HuH-7 (cell line): Measurements from ENCODE around the gene PARP9.
"Not testable (repeated sequence)": the region's sequence is repeated elsewhere in the genome, so short reads cannot be mapped to it uniquely, and the experiment has no call there.

Source experiments
- DNase-seq: peaks from one replicate; pipeline ENCODE4 v3.0.0; 2011; ENCODE audit warnings: low spot score

The PARP9 gene

GRCh38 chr3:122576174-122576940 is 12.3 kb upstream of the PARP9 start:
- DNase-seq = no peak

DNA sequence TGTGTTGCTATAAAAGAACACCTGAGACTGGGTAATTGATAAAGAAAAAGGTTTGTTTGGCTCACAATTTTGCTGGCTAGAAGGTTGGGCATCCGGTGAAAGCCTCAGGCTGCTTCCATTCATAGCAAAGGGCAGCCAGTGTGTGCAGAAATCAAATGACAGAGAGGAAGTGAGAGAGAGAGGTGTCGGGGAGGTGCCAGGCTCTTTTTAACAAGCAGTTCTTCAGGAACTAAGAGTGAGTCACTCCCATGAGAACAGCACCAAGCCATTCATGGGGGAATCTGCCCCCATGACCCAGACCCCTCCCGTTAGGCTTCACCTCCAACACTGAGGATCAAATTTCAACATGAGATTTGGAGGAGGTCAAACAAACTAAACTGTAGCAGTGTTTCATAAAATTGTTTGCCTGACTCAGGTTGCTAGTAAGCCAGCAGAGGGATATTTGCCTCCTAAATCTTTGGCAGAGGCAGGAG is 8.9 kb upstream of the PARP9 start:
- DNase-seq = peak; percentile 56

GRCh38 chr3:122568755-122569154 is 4.7 kb upstream of the PARP9 start:
- no peak for DNase-seq

DNA sequence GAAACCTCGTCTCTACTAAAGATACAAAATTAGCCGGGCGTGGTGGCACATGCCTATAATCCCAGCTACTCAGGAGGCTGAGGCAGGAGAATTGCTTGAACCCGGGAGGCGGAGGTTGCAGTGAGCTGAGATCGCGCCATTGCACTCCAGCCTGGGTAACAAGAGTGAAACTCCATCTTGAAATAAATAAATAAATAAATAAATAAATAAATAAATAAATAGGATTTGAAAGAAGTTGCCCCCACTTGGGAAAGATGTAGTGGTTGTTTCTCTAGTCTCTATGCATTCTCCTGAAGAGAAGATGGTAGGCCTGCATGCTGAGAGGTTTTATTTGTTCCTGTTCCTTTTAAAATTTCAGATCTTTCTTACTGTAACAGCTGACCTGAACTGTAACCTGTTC is 4.0 kb upstream of the PARP9 start:
- not testable (repeated sequence) for DNase-seq

- peak; percentile 21 for DNase-seq
Measured at GRCh38 chr3:122563717-122564025, 429 bp downstream of the PARP9 start.

DNA sequence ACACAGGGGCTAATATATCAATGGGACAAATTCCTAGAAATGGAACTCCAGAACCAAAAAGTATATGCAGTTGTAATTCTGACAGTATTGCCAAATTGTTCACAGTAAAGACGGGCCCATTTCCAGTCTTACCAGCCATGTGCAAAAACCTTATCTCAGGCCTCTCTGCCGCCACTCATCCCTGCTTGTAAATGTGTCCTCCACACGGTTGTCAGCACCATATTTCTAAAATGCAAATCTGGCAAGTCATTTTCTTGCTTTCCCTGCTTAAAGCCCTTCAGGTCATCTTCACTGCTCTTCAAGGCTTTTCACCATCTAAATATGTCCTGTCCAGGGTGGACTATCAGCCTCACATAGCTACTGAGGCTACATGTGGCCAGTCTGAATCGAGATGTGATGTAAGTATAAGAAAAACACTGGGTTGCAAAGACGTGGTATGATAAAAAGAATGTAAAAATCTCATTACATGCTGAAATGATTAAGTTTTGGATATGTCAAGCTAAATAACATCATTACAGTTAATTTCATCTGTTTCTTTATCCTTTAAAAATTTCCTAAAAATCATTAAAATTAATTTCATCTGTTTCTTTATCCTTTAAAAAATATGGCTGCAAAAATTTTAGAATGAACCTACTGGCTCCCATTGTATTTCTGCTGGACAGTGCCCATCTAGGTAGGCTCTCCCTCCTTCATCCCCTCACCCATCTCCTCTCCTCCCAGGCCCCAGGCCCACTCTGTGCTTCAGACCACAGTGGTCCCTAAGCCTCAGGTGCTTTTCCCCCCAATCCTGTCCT is 980 bp downstream of the PARP9 start:
- no peak for DNase-seq

DNA sequence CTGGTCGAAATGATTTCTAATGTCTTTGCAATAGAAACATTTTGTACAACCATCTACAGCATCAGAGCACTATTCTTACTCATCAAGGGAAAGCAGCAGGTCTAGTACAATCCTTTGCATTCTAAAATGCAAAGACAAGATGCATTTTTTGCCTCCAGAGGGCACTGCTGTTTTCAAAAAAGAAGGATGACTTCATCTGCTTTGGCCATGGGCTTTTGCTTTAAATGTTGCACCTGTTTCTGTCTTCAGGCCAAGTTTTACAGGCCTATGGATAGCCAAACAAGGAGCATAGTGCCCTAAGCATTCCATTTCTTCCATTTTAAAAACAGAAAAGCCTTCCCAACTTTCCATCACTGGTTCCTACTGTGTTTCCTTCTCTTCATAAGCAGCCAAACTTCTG is 3.4 kb downstream of the PARP9 start:
- DNase-seq = peak; percentile 70

- DNase-seq = no peak
Measured at GRCh38 chr3:122559906-122560305, 4.2 kb downstream of the PARP9 start.

DNA sequence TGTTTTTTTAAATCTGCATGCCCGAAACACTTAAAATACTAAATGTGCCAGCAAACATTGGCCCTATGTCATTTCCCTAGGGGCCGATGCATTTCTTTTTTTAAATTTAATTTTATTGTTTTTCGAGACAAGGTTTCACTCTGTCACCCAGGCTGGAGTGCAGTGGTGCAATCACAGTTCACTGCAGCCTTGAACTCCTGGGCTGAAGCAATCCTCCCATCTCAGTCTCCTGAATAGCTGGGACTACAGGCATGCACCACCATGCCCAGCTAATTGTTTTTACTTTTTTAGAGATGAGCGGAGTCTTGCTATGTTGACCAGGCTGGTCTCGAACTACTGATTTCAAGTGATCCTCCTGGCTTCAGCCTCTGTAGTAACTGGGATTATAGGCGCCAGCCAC is 5.5 kb downstream of the PARP9 start:
- DNase-seq = no peak

DNA sequence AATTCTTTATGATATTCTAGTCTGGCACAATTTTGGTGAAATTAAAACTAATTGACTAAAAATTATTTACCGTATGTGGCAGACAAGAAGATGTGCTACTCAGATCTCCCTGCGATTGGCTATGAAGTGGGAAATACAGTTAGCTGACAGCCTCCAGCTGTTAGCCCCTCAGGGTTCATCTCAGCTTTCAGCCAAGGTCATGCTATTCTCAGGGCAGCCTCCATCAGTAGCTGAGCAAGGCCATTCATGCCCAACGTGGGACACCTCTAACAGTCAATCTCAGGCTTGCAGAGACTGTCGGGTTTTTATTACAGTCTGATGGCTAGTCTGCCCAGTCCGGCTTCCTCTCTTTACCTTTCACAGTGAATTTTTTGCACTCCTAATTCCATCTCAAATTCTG is 6.7 kb downstream of the PARP9 start:
- DNase-seq = no peak

GRCh38 chr3:122555275-122556071 is 8.6 kb downstream of the PARP9 start:
- DNase-seq = no peak

DNA sequence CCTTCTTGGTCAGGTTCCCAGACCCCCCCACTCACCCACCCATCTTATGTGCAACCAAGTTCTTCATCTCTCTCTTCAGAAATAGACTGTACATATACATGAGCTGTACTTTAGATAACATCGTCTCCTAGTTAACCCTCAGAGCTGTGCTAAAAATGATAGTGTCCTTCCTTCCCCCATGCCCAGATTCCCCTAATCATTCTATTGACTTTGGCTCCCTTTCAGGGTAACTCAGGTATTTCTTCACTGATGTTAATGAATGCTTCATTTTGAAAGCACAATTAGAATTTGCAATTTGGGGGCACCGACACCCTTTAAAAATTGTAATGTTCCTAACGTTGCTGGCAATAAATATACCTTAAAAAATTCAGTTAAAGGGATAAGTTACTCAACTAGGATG is 10.9 kb downstream of the PARP9 start:
- DNase-seq = no peak

GRCh38 chr3:122548619-122549018 is 15.5 kb downstream of the PARP9 start:
- DNase-seq = no peak

GRCh38 chr3:122548076-122548475 is 16.0 kb downstream of the PARP9 start:
- no peak for DNase-seq

DNA sequence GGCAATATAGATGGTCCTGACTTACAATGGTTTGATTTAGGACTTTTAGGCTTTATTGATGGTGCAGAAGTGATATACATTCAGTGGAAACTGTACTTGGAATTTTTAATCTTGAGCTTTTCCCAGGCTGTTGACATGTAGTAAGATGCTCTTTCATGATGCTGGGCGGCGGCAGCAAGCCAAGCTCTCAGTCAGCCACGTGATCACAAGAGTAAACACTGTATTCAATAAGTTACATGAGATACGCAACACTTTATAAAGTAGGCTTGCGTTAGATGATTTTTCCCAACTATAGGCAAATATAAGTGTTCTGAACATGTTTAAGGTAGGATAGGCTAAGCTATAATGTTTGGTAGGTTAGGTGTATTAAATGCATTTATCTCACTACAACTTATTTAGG is 17.9 kb downstream of the PARP9 start:
- no peak for DNase-seq

DNA sequence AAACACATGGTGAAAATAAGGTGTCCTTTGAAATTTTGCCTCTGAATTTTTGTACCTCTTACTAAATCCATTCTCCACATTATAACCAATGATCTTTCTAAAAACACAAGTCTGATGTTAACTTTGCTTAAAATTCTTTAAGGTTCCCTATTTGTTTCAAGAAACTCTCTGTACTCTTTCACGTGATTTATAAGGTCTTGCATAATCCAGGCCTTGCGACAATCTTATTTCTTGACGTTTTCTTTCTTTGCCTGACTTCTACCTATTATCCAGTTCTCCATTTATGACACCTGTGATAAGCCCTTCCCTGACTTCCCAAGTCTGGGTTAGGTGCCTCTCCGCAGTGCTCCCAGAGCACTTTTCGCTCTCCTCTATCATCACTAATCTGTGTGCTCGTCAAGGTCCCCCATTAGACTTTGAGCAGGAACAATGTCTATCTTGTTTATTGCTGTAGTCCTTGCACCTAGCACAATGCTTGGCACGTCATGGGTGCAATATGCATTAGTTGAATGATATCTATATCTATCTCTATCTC is 25.1 kb downstream of the PARP9 start:
- DNase-seq = no peak

- DNase-seq = no peak
Measured at GRCh38 chr3:122536632-122537001, 27.5 kb downstream of the PARP9 start.

DNA sequence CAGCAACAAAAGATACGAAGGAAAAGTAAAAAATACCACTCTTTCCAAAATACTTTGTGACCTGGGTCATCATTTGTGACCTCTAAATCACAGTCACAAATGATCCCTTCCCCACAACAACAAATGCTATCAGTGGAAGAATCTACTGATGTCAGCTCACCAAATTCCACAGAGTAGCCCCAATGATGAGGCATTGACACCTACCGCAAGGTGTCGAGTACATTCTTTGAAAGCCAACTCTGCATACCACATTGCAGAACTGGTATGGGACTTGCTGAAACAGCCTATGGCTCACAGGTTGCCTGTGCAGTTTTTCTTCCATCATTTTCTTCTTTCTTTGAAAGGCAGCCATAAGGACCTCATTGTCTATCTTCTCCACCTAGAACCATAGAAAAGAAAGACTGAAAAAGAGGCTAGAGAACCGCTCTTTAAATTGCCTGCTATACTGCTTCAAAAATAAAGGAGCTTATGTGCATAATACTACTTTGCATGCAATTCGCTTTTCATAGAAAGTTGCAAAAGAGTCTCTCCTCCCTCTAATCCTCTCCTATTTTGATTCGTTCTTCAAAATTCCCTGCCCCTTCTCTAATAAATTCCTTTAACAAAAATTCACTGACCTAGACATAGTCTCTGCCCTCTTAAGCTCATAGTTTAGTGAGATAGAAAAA is 28.0 kb downstream of the PARP9 start:
- DNase-seq = no peak

DNA sequence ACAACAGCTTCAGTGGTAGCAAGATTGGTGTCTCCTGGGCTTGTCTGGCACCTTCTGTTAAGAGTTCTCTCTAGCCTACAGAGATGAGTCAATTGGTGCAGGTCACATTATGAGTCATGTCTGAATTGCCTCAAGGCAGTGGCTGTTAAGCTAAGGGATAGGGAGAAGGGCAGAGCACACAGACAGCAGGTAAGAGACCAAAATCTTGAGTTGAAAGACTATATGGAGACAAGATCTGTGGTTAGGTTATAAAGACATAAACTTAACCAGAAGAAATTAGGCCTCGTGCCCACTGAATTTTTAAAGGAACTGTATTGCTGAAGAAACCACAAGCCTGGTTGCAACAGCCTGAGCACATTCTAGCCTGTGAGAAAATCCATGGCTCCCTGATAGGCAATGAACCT is 30.2 kb downstream of the PARP9 start:
- DNase-seq = no peak

DNA sequence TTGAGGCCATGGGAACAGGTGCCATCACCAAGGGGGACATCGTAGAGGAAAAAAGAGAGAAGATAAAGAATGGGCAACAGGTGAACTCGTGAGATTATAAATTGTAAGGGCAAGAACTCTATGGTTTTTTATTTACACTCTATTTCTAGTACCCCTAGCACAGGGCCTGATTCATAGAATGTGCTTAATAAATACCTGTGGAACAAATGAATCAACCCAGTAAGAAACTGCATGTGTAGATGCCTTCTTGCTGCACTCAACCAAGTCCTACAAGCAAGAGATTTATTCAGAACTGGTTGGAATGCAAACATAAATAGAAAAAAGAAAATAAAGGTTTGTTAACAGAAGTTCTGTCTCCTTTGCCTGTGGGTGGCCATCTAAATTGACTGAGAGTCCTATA is 30.6 kb downstream of the PARP9 start:
- no peak for DNase-seq

- no peak for DNase-seq
Measured at GRCh38 chr3:122530164-122530563, 33.9 kb downstream of the PARP9 start.

DNA sequence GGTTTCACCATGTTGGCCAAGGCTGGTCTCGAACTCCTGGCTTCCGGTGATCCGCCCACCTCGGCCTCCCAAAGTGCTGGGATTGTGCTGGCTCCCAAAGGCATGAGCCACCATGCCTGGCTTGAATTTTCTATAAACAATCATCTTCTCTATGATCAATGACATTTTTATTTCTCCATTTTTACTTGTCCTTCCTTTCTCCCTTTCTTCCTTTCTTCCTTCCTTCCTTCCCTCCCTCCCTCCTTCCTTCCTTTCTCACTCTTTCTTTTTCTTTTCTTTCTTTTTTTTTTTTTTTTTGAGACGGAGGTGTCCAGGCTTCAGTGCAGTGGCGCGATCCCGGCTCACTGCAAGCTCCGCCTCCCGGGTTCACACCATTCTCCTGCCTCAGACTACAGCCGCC is 40.8 kb downstream of the PARP9 start:
- no peak for DNase-seq
